T-helper 2 cell (primary cell): ENCODE data around the gene ARHGAP24.
A peak's percentile ranks its signal among the peaks of the same experiment; 100 is the strongest.

Source experiments
- DNase-seq, 5 experiments: peaks; one replicate each; pipeline versions ENCODE4 v3.0.0 to v3.0.0-alpha.2; 2012 to 2022
- total RNA-seq, 2 donors: gene quantifications; one replicate each; lab custom pipeline; 2026; lab: John Stamatoyannopoulos, UW

ARHGAP24 gene
- total RNA-seq = 0.07 to 0.31 reads per million in 2 donors

DNA sequence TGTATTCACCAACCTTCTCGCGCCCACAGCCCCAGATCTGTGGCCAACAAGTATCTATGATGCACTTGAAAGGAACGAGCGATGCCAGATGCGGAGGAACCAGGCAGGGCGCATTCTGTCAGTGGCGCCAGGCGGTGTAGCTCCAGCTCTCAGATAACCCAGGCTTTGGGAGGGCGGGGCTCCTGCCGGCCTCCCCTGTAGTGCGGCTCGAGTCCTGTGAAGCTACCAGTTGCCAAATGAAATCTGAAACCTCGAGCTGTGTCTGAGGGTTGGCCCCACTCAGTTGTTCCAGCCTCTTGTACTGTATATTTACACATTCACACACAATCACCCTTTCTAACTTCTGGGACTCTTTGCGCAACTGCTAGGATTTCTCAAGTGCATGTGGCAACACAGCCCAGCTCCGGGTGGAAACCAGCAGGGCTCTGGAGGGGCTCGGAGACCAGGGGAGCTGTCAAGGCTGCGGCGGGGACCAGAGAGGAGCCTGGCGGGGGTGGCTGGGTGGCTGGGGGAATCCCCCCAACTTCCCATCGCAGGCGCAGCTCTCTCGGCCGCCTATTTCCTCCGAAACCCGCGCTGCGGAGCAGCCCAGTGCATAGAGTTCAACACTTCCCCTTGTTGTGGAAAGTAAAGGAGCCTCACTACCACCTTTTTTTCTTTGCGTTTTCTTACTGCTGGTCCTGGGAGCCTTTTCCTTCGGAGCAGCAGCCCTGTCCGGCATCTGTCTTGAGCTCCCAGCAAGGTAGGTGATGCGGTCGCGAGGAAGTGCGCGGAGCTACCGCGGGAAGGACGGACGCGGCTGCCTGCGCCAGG lies at the start of gene ARHGAP24:
ARHGAP24 (plus strand) TSS at position 333 of the 813 bp plus-strand sequence.
- peak in 1 of 5 experiments; percentile 10 for DNase-seq

DNA sequence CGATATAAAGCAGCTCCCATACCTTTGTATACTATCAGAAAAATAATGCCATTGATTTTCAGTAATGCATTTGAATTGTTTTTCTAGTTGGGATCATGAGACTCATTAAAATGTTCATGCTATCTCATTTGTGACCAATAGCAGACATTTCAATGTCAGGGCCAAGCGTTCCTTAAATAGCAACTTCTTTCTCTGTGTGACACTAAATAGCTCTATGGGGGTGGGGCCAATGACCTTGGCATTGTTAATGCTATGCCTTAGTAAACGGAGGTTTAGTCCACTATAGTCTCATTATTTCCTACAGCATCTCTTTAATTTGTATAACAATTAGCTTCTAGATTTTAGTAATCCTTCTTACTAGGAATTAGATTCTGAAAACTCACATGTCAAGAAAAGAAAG lies 48.6 kb upstream of the ARHGAP24 start:
- no peak for DNase-seq

DNA sequence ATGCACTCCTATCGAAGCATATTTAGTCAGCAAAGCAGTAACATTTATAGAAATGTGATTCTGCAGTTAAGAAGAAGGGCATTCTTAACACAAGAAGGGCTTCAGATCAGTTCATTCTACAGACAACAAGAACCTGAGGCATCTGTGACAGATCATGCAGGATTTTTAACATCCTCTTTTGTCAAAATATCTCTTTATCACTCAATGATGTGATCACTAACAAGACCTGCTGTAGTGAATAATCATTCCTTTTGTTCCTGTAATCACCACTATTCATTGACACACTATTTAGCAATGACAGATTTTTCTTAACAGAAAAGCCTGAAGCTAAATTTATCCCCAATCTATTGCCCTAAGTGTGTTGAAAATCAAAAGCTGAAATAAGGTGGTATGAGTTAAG lies 47.8 kb upstream of the ARHGAP24 start:
- no peak for DNase-seq

DNA sequence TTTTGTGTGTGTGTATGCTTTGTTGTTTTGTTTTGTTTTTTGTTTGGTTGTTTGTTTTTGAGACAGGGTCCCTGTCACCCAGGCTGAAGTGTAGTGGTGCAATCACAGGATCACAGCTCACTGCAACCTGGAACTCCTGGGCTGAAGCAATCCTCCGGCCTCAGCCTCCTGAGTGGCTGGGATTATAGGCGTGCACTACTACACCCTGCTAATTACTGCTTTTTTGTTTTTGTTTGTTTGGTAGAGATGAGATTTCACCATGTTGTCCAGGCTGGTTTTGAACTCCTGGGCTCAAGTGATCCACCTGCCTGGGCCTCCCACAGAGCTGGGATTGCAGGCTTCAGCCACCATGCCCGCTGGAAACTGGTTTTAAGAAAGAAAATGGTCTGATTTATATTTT lies 44.7 kb upstream of the ARHGAP24 start:
- no peak for DNase-seq

DNA sequence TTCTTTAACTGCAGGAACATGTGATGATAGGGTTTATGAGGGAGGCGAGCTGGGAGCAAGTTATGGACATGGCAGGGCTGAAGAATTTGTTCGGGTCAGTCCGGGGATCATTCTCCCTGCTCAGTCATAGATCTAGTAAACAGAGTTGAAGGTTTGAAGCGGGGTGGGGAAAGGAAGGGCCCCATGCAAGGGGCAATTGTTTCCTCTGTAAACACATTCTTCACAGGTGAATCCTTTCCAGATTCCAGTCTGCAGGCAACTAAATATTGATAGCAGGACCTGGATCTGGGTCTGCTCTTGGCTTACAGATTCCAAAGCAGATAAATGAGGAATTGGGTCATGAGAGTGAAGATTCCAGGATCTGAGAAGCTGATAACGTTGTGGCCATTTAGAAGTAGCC lies 44.3 kb upstream of the ARHGAP24 start:
- no peak for DNase-seq

DNA sequence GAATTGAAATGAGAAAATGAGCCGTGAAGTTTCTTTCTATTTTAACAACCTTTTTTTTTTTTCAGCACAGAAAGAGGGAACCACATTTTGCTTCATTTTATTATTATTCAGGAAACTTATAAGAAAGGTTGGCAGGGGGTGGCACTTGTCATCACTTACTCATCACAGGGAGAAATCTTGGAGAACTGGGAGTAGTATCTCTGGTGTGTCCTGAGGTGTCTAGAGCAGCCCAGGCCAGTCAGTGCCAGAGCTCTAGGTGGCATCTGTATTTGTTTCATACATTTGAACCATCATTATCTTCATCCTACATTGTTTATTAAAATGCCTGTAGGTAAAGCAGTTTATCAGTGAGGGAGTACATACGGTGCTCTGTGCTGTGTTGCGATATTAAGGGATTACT lies 43.8 kb upstream of the ARHGAP24 start:
- no peak for DNase-seq

DNA sequence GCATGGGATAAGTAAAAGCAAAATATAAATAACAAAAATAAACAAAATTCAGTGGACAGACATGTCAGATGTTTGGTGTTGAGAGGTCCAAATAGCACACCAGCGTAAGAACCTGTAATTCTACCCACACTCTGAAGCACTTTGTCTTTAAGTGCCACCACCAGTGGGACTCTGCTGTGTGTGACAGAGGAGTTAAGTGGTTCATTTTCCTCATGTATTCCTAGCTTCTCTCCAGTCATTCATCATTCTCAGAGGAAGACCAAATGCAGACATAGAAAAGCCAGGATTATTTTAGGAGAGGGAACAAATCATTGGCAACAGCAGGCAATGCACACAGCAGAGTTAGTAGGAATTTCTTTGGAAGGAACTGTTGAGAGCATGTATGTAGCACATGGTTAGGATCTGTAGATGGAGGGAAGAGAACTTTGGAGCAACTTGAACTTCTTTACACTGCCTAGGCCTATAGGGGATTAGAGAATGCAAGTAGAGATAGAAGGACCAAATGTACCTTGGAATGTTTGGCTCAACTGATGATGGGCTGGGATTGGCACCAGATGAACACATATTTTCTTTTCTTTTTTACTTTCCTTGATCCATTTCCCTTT lies 43.0 kb upstream of the ARHGAP24 start:
- DNase-seq = no peak

DNA sequence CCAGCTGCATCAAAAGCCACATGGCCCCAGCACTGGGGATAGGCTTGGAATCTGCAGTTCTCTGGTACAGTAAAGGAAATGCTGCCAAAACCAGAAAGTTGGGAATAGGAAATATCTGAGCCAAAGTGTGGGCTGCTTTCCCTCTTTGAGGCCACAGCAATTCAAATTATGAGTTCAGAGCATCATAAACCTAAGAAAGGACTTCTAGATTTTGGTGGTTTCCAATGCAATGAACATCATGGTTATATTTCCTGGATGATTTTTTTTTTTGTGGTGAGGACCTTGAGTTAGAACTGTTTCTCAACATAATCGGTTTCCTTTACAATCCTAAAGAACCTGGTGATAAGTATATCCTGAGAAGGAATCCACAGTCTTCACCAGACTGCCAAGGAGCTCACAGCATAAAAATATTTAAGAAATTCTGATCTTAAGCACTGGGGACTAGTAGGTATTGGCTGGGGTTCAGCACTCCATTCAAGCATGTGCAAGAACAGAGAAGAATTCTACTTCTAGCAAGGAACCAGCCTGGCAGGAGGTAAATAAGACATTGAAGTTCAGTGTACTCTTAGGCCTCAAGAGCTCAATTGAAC lies 29.8 kb upstream of the ARHGAP24 start:
- no peak for DNase-seq

DNA sequence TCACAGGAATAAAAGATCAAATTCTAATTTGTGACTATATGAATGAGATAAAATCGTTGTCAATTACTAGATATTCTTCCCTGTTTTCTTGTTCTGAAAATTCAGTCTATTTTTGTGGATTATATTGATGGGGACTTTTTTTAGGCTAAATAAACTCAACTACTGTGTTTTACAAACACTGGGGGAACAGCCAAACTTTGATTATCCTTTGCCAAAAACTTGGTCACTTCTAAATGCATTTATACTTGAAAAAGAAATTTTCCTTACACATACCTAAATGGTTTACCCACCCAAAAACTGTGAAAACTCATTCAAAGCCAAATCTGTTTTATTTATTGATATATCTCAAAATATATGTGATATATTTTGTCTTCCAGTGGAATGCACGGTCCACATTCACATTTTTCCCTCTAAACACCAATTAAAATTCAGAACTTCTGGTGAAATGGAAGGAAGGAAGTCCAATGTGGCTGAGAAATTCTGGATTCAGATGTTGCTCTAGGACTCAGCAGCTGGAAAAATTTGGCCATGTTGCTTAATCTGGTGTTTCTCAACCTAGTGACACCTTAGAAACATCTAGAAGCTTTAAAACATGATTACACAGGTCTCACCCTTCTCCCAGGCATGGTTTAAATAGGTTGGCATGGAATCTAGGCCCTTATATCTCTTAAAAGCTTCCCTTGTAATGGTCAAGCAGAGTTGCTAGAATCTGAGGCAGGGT lies 28.6 kb upstream of the ARHGAP24 start:
- no peak for DNase-seq

DNA sequence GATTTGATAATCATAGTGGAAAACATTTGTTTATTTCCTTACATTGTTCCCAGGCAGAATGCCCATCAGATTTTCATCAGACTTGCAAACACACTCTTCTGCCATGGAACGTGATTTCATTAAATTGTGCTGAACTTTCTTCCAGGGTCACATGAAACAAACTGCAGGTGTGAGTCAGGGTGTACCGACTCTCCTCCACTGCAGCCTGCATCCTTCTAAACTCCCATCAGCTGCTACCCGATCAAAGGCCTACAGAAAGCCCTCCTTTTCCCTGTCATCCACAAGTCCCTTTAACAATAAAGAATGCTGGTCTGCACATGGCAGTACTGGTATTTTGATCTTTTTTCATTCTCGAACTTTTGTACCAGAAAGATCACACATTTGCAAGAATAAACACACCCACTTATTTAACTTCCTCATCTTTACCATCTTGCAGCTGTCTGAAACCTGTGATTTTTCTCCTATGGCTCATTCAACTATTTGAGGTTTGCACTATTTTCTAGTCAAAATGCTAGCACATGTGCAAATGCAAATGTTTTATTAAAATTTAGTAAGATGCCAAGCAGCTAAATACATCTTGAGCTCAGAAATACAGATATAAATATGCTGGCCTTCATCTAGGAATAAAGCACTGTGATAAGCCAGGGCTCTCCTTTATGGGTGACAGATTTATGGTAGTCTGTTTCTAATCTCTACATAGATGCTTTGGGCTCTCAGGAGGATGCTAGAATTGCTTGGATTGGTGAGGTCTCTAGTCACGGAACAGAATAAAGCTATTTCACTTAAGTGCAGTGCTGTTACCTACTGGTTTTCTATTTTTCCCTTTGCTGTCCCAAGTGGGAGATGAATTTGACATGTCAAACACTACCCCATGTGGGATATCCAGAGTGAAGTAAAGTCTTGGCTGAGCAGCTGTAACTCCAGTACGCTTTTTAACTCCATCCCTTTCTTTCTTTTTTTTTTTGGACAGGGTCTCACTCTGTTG lies 25.8 kb upstream of the ARHGAP24 start:
- DNase-seq = no peak

DNA sequence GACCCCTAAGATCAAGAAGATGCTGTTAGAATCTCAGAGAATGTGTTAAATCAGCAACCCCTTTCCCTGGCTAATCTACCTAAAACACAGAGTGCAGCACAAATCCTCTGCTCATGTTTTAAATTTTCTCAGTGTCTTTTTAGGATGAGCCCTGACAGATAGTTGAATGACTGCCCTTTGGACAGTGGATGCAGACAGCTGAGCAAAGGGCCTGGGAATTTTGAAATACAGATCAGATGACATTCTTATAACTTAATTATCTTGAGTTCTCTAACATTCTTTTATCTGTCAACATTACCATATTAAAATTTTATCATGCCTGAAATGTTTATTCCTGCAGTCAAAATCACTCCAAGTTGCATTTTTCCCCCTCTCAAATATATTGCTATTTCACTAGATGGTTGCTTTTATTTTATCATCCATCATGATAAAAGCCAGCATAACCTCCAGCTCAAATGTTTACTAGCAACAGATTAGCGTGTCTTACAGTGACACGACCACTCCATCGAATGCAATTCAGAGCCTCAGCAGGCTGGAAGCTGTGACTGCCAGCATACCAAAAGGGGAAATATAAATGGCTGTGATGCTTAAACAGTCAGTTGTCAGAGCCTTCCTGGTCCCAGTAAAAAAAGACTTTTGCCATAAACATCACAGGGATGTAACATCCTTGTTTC lies 22.8 kb upstream of the ARHGAP24 start:
- no peak for DNase-seq

DNA sequence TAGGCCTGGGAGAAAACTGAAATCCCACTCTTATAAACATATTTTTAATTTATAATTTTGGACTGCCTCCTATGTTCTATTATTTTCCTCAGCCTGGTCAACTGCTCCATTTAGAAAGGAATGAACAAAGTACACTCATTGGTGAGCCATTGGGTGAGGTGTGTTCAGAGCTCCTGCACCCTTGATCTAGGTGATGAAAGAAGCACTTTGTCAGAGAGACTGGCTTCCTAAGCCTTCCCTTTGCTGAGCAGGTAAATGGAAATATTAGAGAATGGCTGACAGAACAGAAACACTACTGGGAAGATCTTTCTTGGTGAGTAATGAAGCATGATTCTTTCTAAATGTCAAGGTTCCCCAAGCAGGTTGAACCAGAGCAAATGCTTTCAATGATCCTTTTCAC lies 19.0 kb upstream of the ARHGAP24 start:
- no peak for DNase-seq

DNA sequence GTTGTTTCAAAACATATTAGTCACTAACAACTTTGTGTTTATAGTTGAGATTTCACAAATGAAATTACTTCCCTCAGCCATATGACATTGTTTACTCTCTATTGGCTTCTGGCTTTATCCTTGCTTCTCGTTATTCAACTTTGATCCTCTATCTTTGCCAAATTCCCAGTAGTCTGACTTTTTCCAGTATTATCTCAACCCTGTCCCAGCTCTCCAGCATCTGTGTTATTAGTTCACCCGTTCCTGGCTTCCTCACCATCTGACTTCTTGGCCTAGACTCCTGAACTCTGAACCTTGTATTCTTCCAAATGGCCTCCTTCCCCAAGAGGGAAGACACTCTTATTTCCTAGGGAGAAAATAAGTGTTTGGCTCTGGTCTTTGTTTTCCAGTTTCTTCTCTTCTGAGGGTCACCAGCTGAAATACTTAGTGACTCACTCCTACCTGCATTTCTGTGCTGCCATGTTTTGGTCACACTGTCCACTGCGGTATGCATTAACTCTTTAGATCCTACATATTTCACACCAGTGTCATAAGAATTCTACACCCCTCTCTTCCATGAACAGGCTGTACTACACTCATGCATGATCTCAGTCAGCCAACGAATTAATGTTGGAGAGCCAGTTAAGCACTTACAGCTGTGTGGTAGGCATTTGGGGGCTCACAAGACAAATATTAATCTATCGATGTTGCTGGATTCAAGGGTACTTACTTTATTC lies 17.0 kb upstream of the ARHGAP24 start:
- no peak for DNase-seq

DNA sequence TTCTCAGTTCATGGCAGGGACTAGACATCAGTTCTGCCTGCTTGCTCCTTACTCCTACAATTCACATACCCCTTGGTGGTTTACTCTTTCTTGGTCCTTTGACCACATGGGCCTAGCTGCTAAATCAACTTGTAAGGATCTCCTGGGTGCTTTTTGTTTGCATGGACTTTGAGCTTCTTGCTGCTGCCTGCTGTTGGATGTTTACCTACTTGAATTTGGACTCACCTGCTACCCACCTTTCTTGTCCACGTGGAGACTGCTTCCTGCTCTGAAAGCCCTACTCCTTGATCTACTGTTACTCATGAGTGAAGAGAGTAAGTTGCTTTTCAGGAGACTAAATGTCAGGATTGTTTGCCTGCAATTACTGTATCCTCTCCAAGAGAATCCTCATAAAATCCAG lies 15.2 kb upstream of the ARHGAP24 start:
- DNase-seq = no peak

DNA sequence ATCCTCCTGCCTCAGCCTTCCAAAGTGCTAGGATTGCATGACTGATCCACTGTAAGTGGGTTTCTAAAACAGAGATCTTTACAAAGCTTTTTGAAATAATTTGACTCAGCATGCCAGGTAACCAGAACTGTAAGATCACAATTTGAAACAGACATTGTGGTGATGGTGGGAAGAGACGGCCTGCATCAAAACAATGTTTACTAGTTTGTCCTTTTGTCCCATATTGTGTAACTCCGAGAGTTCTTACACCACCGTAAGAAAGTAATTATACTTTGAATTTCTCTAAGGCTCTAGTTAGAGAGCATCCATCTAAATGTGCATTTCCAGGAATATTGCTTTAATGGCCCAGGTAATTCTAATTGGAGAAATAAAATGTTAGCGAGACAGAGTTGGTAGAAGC lies 594 bp upstream of the ARHGAP24 start:
- no peak for DNase-seq

DNA sequence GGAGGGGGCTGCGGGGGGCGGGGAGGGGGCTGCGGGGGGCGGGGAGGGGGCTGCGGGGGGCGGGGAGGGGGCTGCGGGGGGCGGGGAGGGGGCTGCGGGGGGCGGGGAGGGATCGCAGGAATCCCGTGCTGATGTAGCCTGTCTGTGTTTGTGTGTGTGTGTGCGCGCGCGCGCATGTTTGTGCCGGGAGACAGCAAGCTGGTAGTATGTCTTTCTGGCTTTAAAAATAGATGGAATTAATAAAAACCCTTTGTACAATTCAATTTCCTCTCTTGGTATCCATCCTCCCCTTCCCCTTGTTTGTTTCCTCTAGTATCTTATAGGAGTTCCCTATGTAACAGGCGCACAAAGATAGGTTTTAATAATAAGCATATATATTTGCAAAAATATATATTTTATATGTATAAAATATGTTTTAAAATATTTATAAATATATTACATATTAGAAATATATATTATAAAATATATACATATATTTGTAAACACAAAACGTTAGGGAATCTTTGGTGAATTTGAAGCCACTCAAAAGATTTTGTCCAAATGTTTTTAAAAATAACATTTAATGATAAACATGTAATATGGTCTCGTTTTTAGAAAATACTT lies 782 bp downstream of the ARHGAP24 start:
- no peak for DNase-seq

DNA sequence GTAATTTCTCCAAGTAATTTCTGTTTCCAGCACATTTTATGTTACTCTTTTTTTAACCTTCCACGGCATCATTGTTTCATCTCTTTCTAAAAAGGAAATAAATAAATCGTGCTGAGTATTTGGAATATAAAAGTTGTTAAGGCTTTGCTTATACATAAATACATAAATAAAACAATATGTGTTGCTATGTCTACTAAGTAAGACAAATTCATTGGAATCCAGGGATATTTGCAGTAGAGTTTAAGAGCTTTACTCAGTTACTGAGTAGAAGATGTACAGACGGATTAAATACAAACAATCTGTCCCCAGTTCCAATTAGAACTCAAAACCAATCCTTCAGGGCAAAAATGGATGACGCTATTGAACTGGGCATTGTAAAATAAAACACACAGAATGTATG lies 1.4 kb downstream of the ARHGAP24 start:
- DNase-seq = no peak

DNA sequence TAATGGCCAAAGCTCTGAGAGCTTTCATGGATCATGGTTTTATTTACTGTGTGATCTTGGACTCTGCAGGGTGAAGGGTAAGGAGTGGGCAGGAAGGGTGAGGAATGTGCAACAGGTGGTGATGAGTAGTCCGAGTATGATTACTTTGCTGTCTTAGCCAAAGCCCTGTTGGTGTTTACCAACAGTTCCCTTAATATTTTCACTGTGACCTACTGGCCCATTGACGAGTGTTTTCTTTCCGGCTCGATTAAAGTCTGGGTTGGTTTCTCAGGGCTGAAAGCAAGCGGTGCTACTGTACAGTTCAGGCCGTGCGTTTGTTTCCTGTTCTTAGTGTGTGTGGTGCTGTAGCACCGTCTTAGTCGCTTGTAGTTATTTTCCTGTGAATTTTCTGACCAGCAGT lies 2.6 kb downstream of the ARHGAP24 start:
- no peak for DNase-seq

DNA sequence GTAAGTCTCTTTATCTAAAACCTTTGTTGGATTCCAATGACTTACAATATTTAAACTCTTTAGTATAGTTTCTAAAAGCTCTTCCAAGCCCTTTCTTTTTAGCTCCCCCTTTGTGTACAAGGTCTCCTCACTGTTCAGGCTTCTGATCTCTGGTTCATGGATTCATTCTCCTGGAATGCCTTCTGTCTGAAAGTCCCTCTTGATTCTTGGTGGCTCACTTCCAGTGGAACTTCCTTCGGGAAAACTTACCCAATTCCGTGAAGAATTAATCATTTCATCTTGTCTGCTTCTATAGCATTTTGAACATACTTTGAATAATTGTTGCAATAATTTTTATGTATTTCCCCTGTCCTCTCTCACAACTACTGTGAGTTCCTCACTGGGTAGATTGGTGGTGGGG lies 3.6 kb downstream of the ARHGAP24 start:
- DNase-seq = no peak

DNA sequence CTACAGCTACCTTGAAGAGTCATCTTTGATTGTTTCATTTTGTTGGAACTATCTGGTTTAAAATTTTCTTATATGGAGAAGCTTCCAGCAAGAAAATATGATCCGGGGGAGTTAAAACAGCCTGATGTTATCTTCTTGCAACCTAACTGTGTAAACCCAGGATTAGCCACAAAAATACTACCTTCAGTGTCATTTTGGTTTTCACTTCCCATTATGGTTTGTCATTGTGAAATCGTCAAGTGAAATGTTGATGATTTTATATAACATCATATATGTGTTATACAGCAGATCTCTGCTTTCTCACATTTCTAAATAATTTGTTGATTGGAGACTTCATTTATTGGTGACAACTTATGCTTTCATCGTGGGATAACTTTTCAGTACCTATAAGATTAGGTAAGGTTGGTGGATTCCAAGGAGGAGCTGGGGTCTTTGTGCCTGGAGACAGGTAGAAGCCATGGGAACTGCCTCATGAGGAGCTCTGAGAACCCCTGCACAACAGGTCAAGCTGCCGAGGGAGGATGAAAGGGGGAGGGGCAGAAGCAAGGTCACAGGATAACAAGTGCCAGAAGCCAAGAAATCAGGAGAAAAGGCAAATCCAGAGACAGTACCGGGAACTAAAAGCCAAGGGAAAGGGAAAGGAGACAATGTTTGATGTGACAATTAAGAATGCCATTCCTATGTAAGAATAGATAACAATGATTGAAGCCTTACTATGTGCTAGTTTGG lies 7.2 kb downstream of the ARHGAP24 start:
- DNase-seq = no peak
